Effector memory CD4-positive, alpha-beta T cell (primary cell): Measurements from ENCODE around the gene DLX6.

ENCODE experiments used
- DNase-seq, 3 donors: peaks; one replicate each; pipeline ENCODE4 v3.0.0-alpha.2; 2020
- H3K27ac ChIP-seq: 2 replicates; pipeline ENCODE4 v1.7.0; 2013; ENCODE audit warnings: mild to moderate bottlenecking, low read length, moderate library complexity; ENCODE audit not compliant: insufficient read depth, poor library complexity, severe bottlenecking
- H3K27me3 ChIP-seq: replicated peaks from 2 replicates; pipeline ENCODE4 v1.7.0; 2013; ENCODE audit warnings: mild to moderate bottlenecking, low read length; ENCODE audit not compliant: insufficient read depth, control insufficient read depth, poor library complexity, severe bottlenecking
- H3K36me3 ChIP-seq: 2 replicates; pipeline ENCODE4 v1.7.0; 2013; ENCODE audit warnings: mild to moderate bottlenecking, low read length, moderate library complexity; ENCODE audit not compliant: control insufficient read depth, insufficient read depth
- H3K4me1 ChIP-seq: 2 replicates; pipeline ENCODE4 v1.7.0; 2013; ENCODE audit warnings: low read length, mild to moderate bottlenecking; ENCODE audit not compliant: control insufficient read depth, insufficient read depth, poor library complexity, severe bottlenecking
- H3K4me3 ChIP-seq: 2 replicates; pipeline ENCODE4 v1.7.0; 2013; ENCODE audit warnings: low read length, low read depth, mild to moderate bottlenecking; ENCODE audit not compliant: insufficient read depth, poor library complexity, severe bottlenecking
- H3K9me3 ChIP-seq: 2 replicates; pipeline ENCODE4 v1.7.0; 2013; ENCODE audit warnings: mild to moderate bottlenecking, low read length, moderate library complexity; ENCODE audit not compliant: control insufficient read depth
- total RNA-seq, 3 donors: gene quantifications; one replicate each; lab custom pipeline; 2026; lab: John Stamatoyannopoulos, UW

Gene DLX6
- total RNA-seq, result 0 reads per million in 3 donors

GRCh38 chr7:97005183-97006054, at the start of gene DLX6:
DLX6 (plus strand) TSS chr7:97005553; CDS start chr7:97005978, 425 bp downstream.
- peaks cover 20% of the 10 kb centered on the region for H3K4me1 ChIP-seq
- no peak for DNase-seq
- no peaks in the 10 kb centered on the region for H3K36me3 ChIP-seq
- H3K4me3 ChIP-seq, result peak within 1 kb of the TSS; percentile 35
- no peak within 1 kb of the TSS for H3K27ac ChIP-seq
- peaks cover 61% of the 10 kb centered on the region for H3K27me3 ChIP-seq
- no peaks in the 10 kb centered on the region for H3K9me3 ChIP-seq

GRCh38 chr7:96959135-96959534, 46.2 kb upstream of the DLX6 start:
- no peaks in the 10 kb centered on the region for H3K36me3 ChIP-seq
- no peaks in the 10 kb centered on the region for H3K4me1 ChIP-seq
- no peaks in the 10 kb centered on the region for H3K9me3 ChIP-seq
- no peak overlapping the region for H3K4me3 ChIP-seq
- H3K27ac ChIP-seq, result no peak overlapping the region
- DNase-seq, result no peak
- no peaks in the 10 kb centered on the region for H3K27me3 ChIP-seq

- Histone ChIP-seq H3K36me3 (no peaks in the 10 kb centered on the region), H3K27me3 (no peaks in the 10 kb centered on the region), H3K4me1 (no peaks in the 10 kb centered on the region), H3K27ac (no peak overlapping the region), H3K9me3 (no peaks in the 10 kb centered on the region), H3K4me3 (no peak overlapping the region)
- DNase-seq, result no peak
These were observed 43.0 kb upstream of the DLX6 start for GRCh38 chr7:96962221-96962885.

- no peak overlapping the region for H3K27ac ChIP-seq
- no peak overlapping the region for H3K4me3 ChIP-seq
- H3K4me1 ChIP-seq, result no peaks in the 10 kb centered on the region
- H3K36me3 ChIP-seq, result no peaks in the 10 kb centered on the region
- no peaks in the 10 kb centered on the region for H3K9me3 ChIP-seq
- DNase-seq, result no peak
- H3K27me3 ChIP-seq, result no peaks in the 10 kb centered on the region
These were observed 36.4 kb upstream of the DLX6 start for GRCh38 chr7:96968981-96969380.

GRCh38 chr7:96970739-96971138, 34.6 kb upstream of the DLX6 start:
- Histone ChIP-seq H3K9me3 (no peaks in the 10 kb centered on the region), H3K36me3 (no peaks in the 10 kb centered on the region), H3K27ac (no peak overlapping the region), H3K4me3 (no peak overlapping the region), H3K4me1 (no peaks in the 10 kb centered on the region), H3K27me3 (no peaks in the 10 kb centered on the region)
- DNase-seq, result no peak

- no peak overlapping the region for H3K4me3 ChIP-seq
- no peak overlapping the region for H3K27ac ChIP-seq
- no peaks in the 10 kb centered on the region for H3K36me3 ChIP-seq
- H3K27me3 ChIP-seq, result no peaks in the 10 kb centered on the region
- no peaks in the 10 kb centered on the region for H3K9me3 ChIP-seq
- DNase-seq, result no peak
- no peaks in the 10 kb centered on the region for H3K4me1 ChIP-seq
These were observed 31.4 kb upstream of the DLX6 start for GRCh38 chr7:96973986-96974385.

- Histone ChIP-seq H3K9me3 (no peaks in the 10 kb centered on the region), H3K4me1 (no peaks in the 10 kb centered on the region), H3K27me3 (no peaks in the 10 kb centered on the region), H3K27ac (no peak overlapping the region), H3K36me3 (no peaks in the 10 kb centered on the region), H3K4me3 (no peak overlapping the region)
- DNase-seq, result no peak
These were observed 29.2 kb upstream of the DLX6 start for GRCh38 chr7:96976106-96976505.

GRCh38 chr7:96977445-96977844, 27.9 kb upstream of the DLX6 start:
- no peaks in the 10 kb centered on the region for H3K9me3 ChIP-seq
- H3K4me1 ChIP-seq, result no peaks in the 10 kb centered on the region
- H3K27me3 ChIP-seq, result no peaks in the 10 kb centered on the region
- no peak for DNase-seq
- H3K27ac ChIP-seq, result no peak overlapping the region
- no peaks in the 10 kb centered on the region for H3K36me3 ChIP-seq
- no peak overlapping the region for H3K4me3 ChIP-seq

GRCh38 chr7:96979551-96980276, 25.6 kb upstream of the DLX6 start:
- Histone ChIP-seq H3K4me3 (no peak overlapping the region), H3K4me1 (no peaks in the 10 kb centered on the region), H3K9me3 (no peaks in the 10 kb centered on the region), H3K36me3 (no peaks in the 10 kb centered on the region), H3K27me3 (no peaks in the 10 kb centered on the region), H3K27ac (no peak overlapping the region)
- no peak for DNase-seq

- Histone ChIP-seq H3K36me3 (no peaks in the 10 kb centered on the region), H3K9me3 (no peaks in the 10 kb centered on the region), H3K4me1 (no peaks in the 10 kb centered on the region), H3K27ac (no peak overlapping the region), H3K4me3 (no peak overlapping the region), H3K27me3 (no peaks in the 10 kb centered on the region)
- DNase-seq, result no peak
These were observed 22.8 kb upstream of the DLX6 start for GRCh38 chr7:96982586-96982985.
